DMS153 (cell line): Measurements from ENCODE around the gene COL9A3.

ENCODE experiments used
- DNase-seq: peaks from one replicate; lab custom pipeline; 2025; lab: John Stamatoyannopoulos, UW

COL9A3 gene

GRCh38 chr20:62823688-62824475, 7.0 kb downstream of the COL9A3 start:
- no peak for DNase-seq

- DNase-seq = peak; percentile 8
These were observed 7.9 kb downstream of the COL9A3 start for GRCh38 chr20:62824476-62825332.

- DNase-seq = no peak
These were observed 8.6 kb downstream of the COL9A3 start for GRCh38 chr20:62825333-62825985.

GRCh38 chr20:62825986-62826645, 9.3 kb downstream of the COL9A3 start:
- no peak for DNase-seq

GRCh38 chr20:62826646-62827310, 9.9 kb downstream of the COL9A3 start:
- DNase-seq = no peak

- no peak for DNase-seq
These were observed 10.6 kb downstream of the COL9A3 start for GRCh38 chr20:62827311-62828038.

- DNase-seq = no peak
These were observed 11.2 kb downstream of the COL9A3 start for GRCh38 chr20:62828051-62828450.

- no peak for DNase-seq
These were observed 11.8 kb downstream of the COL9A3 start for GRCh38 chr20:62828511-62829230.

GRCh38 chr20:62829231-62830230, 12.7 kb downstream of the COL9A3 start:
- no peak for DNase-seq

- DNase-seq = no peak
These were observed 13.4 kb downstream of the COL9A3 start for GRCh38 chr20:62830251-62830650.

GRCh38 chr20:62830821-62831220, 14.0 kb downstream of the COL9A3 start:
- no peak for DNase-seq

GRCh38 chr20:62831361-62831788, 14.5 kb downstream of the COL9A3 start:
- no peak for DNase-seq

GRCh38 chr20:62831854-62832211, 15.0 kb downstream of the COL9A3 start:
- no peak for DNase-seq

GRCh38 chr20:62832212-62832922, 15.5 kb downstream of the COL9A3 start:
- DNase-seq = peak; percentile 15

GRCh38 chr20:62832951-62833391, 16.1 kb downstream of the COL9A3 start:
- no peak for DNase-seq

GRCh38 chr20:62834967-62835730, 18.3 kb downstream of the COL9A3 start:
- no peak for DNase-seq
